Measurements from ENCODE around the gene MDGA2. TPM values are rescaled to one million over a fixed set of nuclear protein-coding genes. Genes with fewer than 3 reads are reported as not detected.

MDGA2 gene
- total and polyA plus RNA-seq, 2 donors (not counting 1 experiment from before 2014, with no cell fraction given) = not detected

DNA sequence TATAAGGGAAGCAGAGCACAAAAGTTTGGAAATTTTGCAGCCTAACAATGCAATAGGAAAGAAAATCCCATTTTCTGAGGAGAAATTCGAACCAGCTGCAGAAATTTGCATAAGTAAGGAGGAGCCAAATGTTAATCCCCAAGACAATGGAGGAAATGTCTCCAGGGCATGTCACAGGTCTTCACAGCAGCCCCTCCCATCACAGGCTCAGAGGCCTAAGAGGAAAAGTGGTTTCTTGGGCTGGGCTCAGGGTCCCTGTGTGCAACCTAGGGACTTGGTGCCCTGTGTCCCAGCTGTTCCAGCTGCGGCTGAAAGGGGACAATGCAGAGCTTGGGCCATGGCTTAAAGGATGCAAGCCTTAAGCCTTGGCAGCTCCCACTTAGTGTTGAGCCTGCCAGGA, 190.0 kb downstream of the MDGA2 start:
- no peak for DNase-seq (ENCODE audit: low read depth in 2 of 2)
- Histone ChIP-seq H3K27ac (ENCODE audit: insufficient read depth, low read length) (no peak overlapping the region), H3K4me3 (replicated peaks in 1 of 4; ENCODE audit: control extremely low read depth in 1 of 4, insufficient read depth in 1 of 4, low read depth in 3 of 4, low read length in 4 of 4) (no peak overlapping the region), H2AFZ (ENCODE audit: low read length) (no peak overlapping the region), H3K79me2 (ENCODE audit: control insufficient read depth, insufficient read depth, low read length) (no peaks in the 10 kb centered on the region), H4K20me1 (ENCODE audit: control insufficient read depth, extremely low read depth, insufficient read depth, low read length) (no peaks in the 10 kb centered on the region), H3K27me3 (ENCODE audit: control insufficient read depth, insufficient read depth, low read length) (no peaks in the 10 kb centered on the region), H3K9ac (ENCODE audit: insufficient read depth, low read length) (no peak overlapping the region), H3K36me3 (ENCODE audit: control insufficient read depth, insufficient read depth, low read length) (no peaks in the 10 kb centered on the region), H3K9me3 (ENCODE audit: control insufficient read depth, insufficient read depth, low read depth, low read length) (no peaks in the 10 kb centered on the region), H3K4me1 (ENCODE audit: control insufficient read depth, extremely low read depth, insufficient read depth, low read length) (no peaks in the 10 kb centered on the region), H3K4me2 (ENCODE audit: extremely low read depth, insufficient read depth, low read length) (no peak overlapping the region)
- TF ChIP-seq, protein P1, sequence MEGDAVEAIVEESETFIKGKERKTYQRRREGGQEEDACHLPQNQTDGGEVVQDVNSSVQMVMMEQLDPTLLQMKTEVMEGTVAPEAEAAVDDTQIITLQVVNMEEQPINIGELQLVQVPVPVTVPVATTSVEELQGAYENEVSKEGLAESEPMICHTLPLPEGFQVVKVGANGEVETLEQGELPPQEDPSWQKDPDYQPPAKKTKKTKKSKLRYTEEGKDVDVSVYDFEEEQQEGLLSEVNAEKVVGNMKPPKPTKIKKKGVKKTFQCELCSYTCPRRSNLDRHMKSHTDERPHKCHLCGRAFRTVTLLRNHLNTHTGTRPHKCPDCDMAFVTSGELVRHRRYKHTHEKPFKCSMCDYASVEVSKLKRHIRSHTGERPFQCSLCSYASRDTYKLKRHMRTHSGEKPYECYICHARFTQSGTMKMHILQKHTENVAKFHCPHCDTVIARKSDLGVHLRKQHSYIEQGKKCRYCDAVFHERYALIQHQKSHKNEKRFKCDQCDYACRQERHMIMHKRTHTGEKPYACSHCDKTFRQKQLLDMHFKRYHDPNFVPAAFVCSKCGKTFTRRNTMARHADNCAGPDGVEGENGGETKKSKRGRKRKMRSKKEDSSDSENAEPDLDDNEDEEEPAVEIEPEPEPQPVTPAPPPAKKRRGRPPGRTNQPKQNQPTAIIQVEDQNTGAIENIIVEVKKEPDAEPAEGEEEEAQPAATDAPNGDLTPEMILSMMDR (conservative IDR thresholded peaks at IDR 0.05 in 1 of 2, IDR thresholded peaks at IDR 0.05 in 1 of 2; ENCODE audit: low read depth in 1 of 2, low read length in 2 of 2) = no peak
- no peak for TF ChIP-seq EZH2 (IDR thresholded peaks at IDR 0.05; ENCODE audit: low read length, missing control alignments)

DNA sequence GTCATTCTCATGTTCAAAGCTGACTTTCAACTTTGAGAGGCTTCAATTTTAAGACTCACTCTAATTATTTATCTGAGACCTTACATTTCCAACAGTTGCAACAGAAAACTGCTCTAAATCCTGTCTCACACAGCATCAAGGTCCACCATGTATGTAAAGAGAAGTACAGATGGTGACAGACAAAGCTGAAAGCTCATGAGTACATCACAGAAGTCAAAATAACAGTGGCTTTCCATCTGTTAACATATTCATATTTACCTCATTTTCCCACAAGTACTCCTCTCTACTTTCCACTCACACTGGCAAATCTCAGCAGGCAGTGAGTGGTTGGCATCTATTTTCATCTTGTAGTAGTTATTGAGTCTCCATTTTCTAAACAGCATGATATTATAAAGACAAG, 192.0 kb downstream of the MDGA2 start:
- H3K4me2 ChIP-seq (ENCODE audit: extremely low read depth, insufficient read depth, low read length) = no peak overlapping the region
- H3K36me3 ChIP-seq (ENCODE audit: control insufficient read depth, insufficient read depth, low read length) = no peaks in the 10 kb centered on the region
- TF ChIP-seq, protein P1 (conservative IDR thresholded peaks at IDR 0.05 in 1 of 2, IDR thresholded peaks at IDR 0.05 in 1 of 2; ENCODE audit: low read depth in 1 of 2, low read length in 2 of 2) = no peak
- no peak for TF ChIP-seq EZH2 (IDR thresholded peaks at IDR 0.05; ENCODE audit: low read length, missing control alignments)
- no peaks in the 10 kb centered on the region for H4K20me1 ChIP-seq (ENCODE audit: control insufficient read depth, extremely low read depth, insufficient read depth, low read length)
- no peaks in the 10 kb centered on the region for H3K27me3 ChIP-seq (ENCODE audit: control insufficient read depth, insufficient read depth, low read length)
- H3K9ac ChIP-seq (ENCODE audit: insufficient read depth, low read length) = no peak overlapping the region
- no peak overlapping the region for H3K27ac ChIP-seq (ENCODE audit: insufficient read depth, low read length)
- no peaks in the 10 kb centered on the region for H3K79me2 ChIP-seq (ENCODE audit: control insufficient read depth, insufficient read depth, low read length)
- no peaks in the 10 kb centered on the region for H3K4me1 ChIP-seq (ENCODE audit: control insufficient read depth, extremely low read depth, insufficient read depth, low read length)
- DNase-seq (ENCODE audit: low read depth in 2 of 2) = no peak
- H3K4me3 ChIP-seq (replicated peaks in 1 of 4; ENCODE audit: control extremely low read depth in 1 of 4, insufficient read depth in 1 of 4, low read depth in 3 of 4, low read length in 4 of 4) = no peak overlapping the region
- H3K9me3 ChIP-seq (ENCODE audit: control insufficient read depth, insufficient read depth, low read depth, low read length) = no peaks in the 10 kb centered on the region
- no peak overlapping the region for H2AFZ ChIP-seq (ENCODE audit: low read length)

DNA sequence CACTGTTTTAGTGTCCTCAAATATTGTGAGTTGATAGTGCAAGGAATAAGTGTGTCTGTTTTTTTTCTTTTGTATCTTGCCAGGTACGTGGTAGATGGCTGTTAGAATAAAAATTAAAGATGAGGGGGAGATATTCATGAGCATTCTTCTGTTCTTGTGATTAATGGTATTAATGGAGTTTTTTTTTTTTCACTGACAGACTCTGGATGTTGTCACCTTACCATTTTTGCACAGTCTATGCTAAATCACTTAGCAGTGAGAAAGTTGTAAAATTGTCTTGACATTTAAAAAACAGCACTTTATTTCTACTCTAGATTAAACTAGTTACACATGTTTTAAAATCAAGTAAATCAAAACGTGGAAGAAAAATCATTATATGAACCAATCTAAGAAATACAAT, 204.3 kb downstream of the MDGA2 start:
- Histone ChIP-seq H3K9me3 (ENCODE audit: control insufficient read depth, insufficient read depth, low read depth, low read length) (no peaks in the 10 kb centered on the region), H2AFZ (ENCODE audit: low read length) (no peak overlapping the region), H3K4me2 (ENCODE audit: extremely low read depth, insufficient read depth, low read length) (no peak overlapping the region), H3K4me3 (replicated peaks in 1 of 4; ENCODE audit: control extremely low read depth in 1 of 4, insufficient read depth in 1 of 4, low read depth in 3 of 4, low read length in 4 of 4) (no peak overlapping the region), H3K4me1 (ENCODE audit: control insufficient read depth, extremely low read depth, insufficient read depth, low read length) (no peaks in the 10 kb centered on the region), H3K9ac (ENCODE audit: insufficient read depth, low read length) (no peak overlapping the region), H4K20me1 (ENCODE audit: control insufficient read depth, extremely low read depth, insufficient read depth, low read length) (no peaks in the 10 kb centered on the region), H3K79me2 (ENCODE audit: control insufficient read depth, insufficient read depth, low read length) (no peaks in the 10 kb centered on the region), H3K27me3 (ENCODE audit: control insufficient read depth, insufficient read depth, low read length) (no peaks in the 10 kb centered on the region), H3K27ac (ENCODE audit: insufficient read depth, low read length) (no peak overlapping the region), H3K36me3 (ENCODE audit: control insufficient read depth, insufficient read depth, low read length) (no peaks in the 10 kb centered on the region)
- no peak for TF ChIP-seq EZH2 (IDR thresholded peaks at IDR 0.05; ENCODE audit: low read length, missing control alignments)
- TF ChIP-seq, protein P1 (conservative IDR thresholded peaks at IDR 0.05 in 1 of 2, IDR thresholded peaks at IDR 0.05 in 1 of 2; ENCODE audit: low read depth in 1 of 2, low read length in 2 of 2) = no peak
- DNase-seq (ENCODE audit: low read depth in 2 of 2) = no peak
